ENCODE data around the gene MED10. TPM values are rescaled to one million over a fixed set of nuclear protein-coding genes. Genes with fewer than 3 reads are reported as not detected.
A peak's percentile ranks its signal among the peaks of the same experiment; 100 is the strongest.

Gene MED10
- total RNA-seq = 30.9 TPM
- long read RNA-seq, transcript MED10-201 (4 exons, 1,141 nt) = major isoform, 46 of 46 reads
- long read RNA-seq, partial matches to known transcripts = 0 of 46 reads
- long read RNA-seq, other reads (novel, unspliced or antisense) = 0 of 46 reads

- intact Hi-C loops (cut with DNase I) = loop anchor here (10.0 kb wide), 1 partner anchor 883 kb away; no protein-coding TSS in a partner anchor
- ATAC-seq (ENCODE audit: poor library complexity) = peak; percentile 100
- peak; percentile 97 for DNase-seq
These were observed at the start of gene MED10 for GRCh38 chr5:6377905-6378765. MED10 (minus strand) TSS chr5:6378547; CDS start chr5:6378483, 64 bp downstream.

- ATAC-seq (ENCODE audit: poor library complexity) (no peak), DNase-seq (no peak)
- intact Hi-C loops (cut with DNase I) = no loop called here
These were observed 49.3 kb upstream of the MED10 start for GRCh38 chr5:6427694-6428093.

- no peak for DNase-seq
- intact Hi-C loops (cut with DNase I) = no loop called here
- no peak for ATAC-seq (ENCODE audit: poor library complexity)
These were observed 46.4 kb upstream of the MED10 start for GRCh38 chr5:6424700-6425099.

GRCh38 chr5:6424110-6424659 lies 45.8 kb upstream of the MED10 start:
- no peak for ATAC-seq (ENCODE audit: poor library complexity)
- intact Hi-C loops (cut with DNase I) = no loop called here
- DNase-seq = no peak

GRCh38 chr5:6423327-6424109 lies 45.2 kb upstream of the MED10 start:
- ATAC-seq (ENCODE audit: poor library complexity) (peak; percentile 39), DNase-seq (no peak)
- intact Hi-C loops (cut with DNase I) = no loop called here

- DNase-seq = no peak
- ATAC-seq (ENCODE audit: poor library complexity) = peak; percentile 69
- intact Hi-C loops (cut with DNase I) = no loop called here
These were observed 41.0 kb upstream of the MED10 start for GRCh38 chr5:6419340-6419852.

GRCh38 chr5:6418679-6419276 lies 40.4 kb upstream of the MED10 start:
- intact Hi-C loops (cut with DNase I) = no loop called here
- no peak for ATAC-seq (ENCODE audit: poor library complexity)

GRCh38 chr5:6417657-6418056 lies 39.3 kb upstream of the MED10 start:
- DNase-seq (no peak), ATAC-seq (ENCODE audit: poor library complexity) (no peak)
- intact Hi-C loops (cut with DNase I) = no loop called here

More at GRCh38 chr5:6418679-6419276, 40.4 kb upstream of the MED10 start:
- no peak for DNase-seq

- ATAC-seq (ENCODE audit: poor library complexity) = no peak
- DNase-seq = no peak
- intact Hi-C loops (cut with DNase I) = no loop called here
These were observed 34.5 kb upstream of the MED10 start for GRCh38 chr5:6412811-6413210.

GRCh38 chr5:6411141-6411540 lies 32.8 kb upstream of the MED10 start:
- intact Hi-C loops (cut with DNase I) = no loop called here
- ATAC-seq (ENCODE audit: poor library complexity) (no peak), DNase-seq (no peak)

- DNase-seq = no peak
These were observed 32.1 kb upstream of the MED10 start for GRCh38 chr5:6410421-6410820.

GRCh38 chr5:6408627-6409446 lies 30.5 kb upstream of the MED10 start:
- no peak for ATAC-seq (ENCODE audit: poor library complexity)
- intact Hi-C loops (cut with DNase I) = no loop called here
- no peak for DNase-seq

More at GRCh38 chr5:6410421-6410820, 32.1 kb upstream of the MED10 start:
- no peak for ATAC-seq (ENCODE audit: poor library complexity)
- intact Hi-C loops (cut with DNase I) = no loop called here

- DNase-seq (no peak), ATAC-seq (ENCODE audit: poor library complexity) (no peak)
- intact Hi-C loops (cut with DNase I) = no loop called here
These were observed 29.9 kb upstream of the MED10 start for GRCh38 chr5:6408260-6408596.

- intact Hi-C loops (cut with DNase I) = no loop called here
- no peak for DNase-seq
- no peak for ATAC-seq (ENCODE audit: poor library complexity)
These were observed 29.4 kb upstream of the MED10 start for GRCh38 chr5:6407558-6408259.

GRCh38 chr5:6405591-6405990 lies 27.2 kb upstream of the MED10 start:
- DNase-seq = no peak
- intact Hi-C loops (cut with DNase I) = no loop called here
- ATAC-seq (ENCODE audit: poor library complexity) = no peak

GRCh38 chr5:6404129-6404528 lies 25.8 kb upstream of the MED10 start:
- ATAC-seq (ENCODE audit: poor library complexity) = no peak
- no peak for DNase-seq
- intact Hi-C loops (cut with DNase I) = no loop called here

GRCh38 chr5:6403416-6403815 lies 25.1 kb upstream of the MED10 start:
- ATAC-seq (ENCODE audit: poor library complexity) (no peak), DNase-seq (no peak)
- intact Hi-C loops (cut with DNase I) = no loop called here

Data from Right ventricle myocardium superior (tissue), 1 donor.